HG02970 (cell line): Measurements from ENCODE around the gene KAZN.

Source experiments
- ATAC-seq: cut with Tn5 transposase; IDR thresholded peaks from one replicate; pipeline ENCODE4 v1.9.1; 2021; ENCODE audit warnings: mild to moderate bottlenecking, moderate library complexity, moderate number of reproducible peaks; ENCODE audit not compliant: unreplicated experiment, low FRiP score

Gene KAZN

DNA sequence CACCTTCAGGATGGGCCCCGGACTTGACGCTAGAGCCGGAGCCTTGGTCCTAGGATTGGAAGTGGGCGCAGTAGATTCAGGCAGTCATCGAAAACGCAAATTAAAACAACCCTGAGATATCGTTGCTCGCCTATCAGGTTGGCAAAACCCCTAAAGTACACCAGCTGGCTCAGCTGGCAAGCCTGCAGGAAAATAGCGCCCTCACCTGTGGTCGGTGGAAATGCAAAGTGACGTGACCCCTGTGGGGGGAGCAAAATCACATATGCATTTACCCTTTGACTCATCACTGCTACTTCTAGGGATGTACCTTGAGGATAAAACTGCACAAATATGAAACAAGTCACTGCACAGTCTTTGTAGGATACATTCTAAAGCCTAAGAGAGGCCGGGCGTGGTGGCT is 384.8 kb downstream of the KAZN start:
- no peak for ATAC-seq

DNA sequence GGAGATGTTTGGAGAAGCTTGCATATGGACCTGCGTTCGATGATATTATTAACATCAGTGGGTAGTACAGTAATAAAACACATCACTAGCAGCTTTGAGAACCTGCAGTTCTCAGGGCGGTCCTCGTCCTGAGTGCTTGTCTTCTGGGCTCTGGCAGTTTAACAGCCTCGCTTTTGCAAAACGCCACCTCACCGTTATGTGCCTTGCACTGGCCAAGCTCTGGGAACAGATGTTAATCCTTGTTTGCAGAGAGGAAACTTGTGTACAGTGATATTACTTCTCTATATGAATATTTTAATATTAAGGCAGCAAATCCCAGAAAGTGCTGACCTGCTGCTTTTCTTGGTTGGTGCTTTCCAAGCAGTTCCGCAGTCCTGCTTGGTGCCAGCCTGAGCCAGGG is 387.7 kb downstream of the KAZN start:
- no peak for ATAC-seq

DNA sequence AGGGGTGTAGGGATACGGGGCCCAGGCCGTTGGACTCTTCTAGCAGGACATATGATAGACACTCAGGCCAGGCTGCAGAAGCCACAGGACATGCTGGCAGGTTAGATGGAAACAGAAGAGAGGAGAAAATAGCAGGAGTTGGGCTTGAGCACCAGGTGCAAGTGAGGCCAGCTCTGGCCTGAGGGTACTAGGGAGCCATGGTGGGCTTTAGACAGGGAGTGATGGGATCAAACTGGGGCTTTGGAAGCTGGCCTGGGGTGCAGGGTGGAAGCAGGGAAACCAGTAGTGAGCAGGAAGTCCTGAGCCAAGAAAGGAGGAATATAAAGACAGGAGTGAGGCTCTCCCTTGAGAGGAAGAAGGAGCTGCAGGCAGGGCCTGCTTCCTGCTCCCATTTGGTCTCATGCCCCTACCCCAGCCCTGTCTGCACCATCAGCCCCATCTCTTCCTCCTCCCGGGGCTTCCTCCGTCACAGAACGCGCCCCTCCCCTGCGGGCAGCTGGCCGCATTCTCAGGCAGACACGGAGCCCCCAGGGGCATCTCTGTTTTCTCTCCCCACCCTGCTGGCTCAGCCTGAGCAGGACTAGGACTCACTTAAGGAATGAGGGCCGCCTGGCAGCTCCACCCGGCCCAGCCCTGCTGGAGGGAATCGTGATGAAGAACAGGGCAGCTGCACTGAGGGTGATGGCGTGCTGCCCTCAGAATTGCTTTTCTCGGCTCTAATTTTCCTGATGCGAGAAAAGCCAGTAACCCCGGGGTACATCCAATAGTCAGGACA is 389.5 kb downstream of the KAZN start:
- ATAC-seq = no peak

DNA sequence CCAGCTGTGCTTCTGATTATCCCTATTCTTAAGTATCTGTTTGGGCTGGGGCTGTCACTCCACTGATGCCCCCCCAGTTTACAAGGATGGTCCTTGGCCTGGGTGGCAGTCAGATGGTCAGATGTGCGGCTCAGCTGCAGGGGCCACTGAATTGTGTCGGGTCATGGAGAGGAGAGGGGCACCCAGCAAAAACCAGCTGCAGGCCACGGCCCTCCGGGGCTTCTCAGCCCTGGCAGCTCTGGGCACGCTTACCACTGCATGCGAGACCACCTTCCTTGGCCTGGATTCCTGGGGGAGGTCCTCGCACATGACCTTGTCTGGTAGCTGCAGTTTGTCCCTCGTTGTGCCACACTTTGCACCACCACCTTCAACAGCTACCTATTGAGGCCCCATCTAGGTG is 390.2 kb downstream of the KAZN start:
- no peak for ATAC-seq

DNA sequence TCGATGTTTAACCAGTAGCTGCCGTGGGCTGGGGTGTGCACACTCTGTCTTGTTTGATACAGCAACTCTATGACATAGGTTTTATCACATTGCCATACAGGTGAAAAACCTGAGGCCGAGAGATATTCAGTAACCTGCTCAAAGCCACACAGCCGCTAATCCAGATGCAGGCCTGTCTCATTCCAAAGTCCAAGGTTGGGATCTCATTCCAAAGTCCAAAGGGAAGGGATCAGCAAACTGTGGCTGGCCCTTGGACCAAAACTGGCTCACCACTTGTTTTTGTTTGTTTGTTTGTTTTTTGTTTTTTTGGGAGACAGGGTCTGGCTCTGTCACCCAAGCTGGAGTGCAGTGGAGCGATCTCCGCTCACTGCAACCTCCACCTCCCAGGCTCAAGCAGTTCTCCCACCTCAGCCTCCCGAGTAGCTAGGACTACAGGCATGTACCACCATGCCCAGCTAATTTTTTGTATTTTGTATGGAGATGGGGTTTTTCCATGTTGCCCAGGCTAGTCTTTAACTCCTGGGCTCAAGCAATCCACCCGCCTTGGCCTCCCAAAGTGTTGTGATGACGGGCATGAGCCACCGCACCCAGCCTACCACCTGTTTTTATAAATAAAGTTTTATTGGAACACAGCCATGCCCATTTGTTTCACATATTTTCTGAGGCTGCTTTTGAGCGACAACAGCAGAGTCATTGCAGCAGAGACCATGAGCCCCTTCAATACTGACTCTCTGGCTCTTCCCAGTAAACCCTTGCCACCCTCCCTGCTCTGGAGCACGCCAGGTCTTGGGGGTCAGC is 391.6 kb downstream of the KAZN start:
- no peak for ATAC-seq

DNA sequence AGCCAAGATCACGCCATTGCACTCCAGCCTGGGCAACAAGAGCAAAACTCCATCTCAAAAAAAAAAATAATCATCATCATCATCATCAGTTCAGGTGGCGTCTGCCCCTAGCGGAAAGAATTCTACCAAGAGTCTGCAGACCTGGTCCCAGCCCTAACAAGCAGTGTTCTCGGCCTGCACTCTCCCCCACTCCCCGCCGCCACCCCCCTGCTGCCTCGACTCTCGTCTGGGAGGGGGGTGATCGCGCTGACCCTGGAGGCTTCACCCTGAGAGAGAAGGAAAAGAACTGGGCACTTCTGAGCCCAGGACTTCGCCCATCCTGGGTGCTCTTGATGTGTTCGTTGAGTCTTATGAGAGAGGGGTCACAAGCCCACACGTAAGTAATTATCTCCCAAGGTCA is 394.9 kb downstream of the KAZN start:
- no peak for ATAC-seq

DNA sequence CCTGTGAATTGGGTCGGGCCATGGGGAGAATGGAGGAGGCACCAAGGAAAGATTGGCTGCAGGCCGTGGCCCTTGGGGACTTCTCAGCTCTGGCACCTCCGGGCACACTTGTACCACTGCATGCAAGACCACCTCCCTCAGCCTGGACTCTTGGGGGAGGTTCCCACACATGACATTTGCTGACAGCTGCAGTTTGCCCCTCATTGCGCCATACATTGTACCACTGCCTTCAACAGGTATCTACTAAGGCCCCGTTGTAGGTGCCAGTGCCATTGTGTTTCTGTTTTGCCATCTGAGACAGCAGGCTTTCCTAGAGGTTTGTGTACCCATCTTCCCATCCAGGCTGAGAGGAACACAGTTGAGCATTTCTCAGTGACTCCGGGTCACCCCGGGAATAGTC is 395.7 kb downstream of the KAZN start:
- ATAC-seq = no peak

DNA sequence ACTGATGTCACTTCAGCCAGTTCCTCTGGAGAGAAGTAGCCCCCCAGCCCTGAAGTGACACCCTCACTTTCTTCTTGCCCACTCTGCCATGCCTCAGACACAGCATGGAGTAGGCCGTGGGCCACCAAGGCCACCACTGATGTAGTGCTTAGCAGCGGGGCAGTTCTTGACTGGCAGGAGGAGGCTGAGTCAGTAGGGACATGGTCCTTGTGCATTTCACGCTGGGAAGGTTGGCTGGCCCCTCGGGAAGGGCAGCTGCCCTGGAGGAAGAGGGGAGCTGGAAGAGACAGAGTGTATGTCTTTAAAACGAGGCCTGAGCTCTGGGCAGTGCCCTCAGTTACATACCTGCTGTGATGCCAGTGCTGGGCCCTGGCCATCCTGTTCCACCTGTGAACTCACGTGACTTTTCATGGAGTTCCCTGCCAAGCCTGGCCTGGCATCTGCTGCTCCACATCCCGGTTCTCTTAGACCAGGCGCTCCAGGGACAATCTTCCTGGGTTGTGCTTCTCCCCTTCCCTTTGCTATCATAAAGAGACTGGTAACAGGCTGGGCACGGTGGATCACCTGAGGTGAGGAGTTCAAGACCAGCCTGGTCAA is 396.5 kb downstream of the KAZN start:
- no peak for ATAC-seq

DNA sequence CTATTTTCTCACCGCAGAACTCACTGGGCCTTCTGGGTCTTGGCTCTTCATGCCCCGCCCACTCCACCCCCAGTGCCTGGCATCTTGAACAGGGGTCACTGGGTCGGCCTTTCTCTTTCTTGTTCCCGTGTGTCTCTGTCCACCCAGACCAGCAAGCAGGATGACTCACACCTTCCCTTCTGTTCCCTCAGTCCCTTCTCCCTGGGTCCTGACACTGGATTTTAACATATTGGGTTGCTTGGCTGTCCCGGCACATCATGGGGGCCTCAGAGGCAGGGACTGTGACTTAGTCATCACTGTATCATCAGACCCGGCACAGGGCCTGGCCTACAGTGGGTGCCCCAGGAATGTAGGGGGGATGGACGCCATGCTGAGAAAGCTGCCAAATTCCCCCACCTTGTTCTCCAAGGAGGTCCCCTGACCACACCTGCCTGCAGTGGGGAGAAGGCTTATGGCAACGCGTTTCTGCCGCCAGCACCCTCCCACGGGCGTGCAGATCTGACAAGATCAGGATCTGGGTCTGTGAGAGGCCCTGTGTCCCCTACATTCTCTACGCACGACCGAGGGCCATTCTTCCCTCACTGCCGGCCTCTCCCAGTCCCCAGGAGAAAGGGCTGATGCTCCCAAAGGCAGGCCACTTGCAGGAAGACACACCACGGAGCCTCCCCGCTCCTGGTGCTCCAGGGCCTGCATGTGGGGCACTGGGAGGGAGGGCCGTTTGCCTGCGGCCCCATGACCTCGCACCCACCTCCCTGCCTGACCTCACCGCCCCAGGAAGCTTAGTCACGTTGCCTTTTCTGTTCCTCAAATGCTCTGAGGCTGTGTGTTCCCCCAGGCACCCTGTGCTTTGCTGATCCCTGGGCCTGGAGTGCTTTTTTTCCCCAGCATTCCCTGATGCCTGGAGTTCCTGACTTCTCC is 397.9 kb downstream of the KAZN start:
- ATAC-seq = no peak

DNA sequence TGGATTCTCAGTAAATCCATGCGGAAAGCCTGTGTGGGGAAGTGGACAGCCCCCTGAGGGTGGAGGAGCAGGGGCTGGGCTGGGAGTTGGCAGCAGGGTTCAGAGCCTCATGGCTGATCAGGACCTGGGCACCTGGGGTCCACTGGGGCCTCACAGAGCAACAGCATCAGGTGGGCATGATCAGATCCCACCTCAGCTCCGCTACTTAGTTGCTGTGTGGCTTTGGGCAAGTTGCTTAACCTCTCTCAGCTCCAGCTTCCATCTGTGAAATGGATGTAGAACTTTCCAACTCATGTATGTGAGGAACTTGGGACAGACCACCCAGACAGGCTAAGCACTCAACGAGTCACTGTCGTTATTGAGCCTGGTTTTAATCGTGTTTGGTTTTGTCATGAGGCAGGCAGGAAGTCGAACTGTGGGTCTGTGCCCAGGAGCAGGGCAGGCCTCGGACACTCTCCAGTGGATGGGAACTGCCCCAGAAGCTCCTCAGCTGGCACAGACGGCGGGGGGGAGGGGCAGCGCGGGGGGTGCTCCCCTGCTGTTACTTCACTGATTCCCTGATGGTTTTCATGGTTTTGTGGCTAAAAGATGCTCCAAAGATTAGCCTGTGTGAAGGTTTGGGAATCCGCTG is 399.3 kb downstream of the KAZN start:
- no peak for ATAC-seq

DNA sequence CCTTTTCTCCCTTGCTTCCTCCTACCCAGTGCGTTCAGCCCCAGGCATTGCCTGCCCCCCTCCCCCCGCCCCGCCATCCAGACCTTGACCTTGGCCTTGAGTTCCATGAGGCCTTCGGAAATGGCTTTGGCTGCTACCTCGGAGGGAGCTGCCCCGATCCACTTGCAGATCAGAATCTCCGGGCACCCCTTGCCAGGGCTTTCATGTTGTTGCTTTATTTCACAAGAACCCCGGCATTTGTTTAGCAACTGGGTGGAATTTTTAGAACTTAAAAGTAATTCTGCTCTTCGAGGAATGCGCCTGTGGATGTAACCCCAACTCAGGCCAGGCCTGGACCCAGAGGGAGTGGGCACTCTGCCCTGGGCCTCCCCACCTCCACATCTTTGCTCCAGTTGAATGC is 401.0 kb downstream of the KAZN start:
- ATAC-seq = no peak

DNA sequence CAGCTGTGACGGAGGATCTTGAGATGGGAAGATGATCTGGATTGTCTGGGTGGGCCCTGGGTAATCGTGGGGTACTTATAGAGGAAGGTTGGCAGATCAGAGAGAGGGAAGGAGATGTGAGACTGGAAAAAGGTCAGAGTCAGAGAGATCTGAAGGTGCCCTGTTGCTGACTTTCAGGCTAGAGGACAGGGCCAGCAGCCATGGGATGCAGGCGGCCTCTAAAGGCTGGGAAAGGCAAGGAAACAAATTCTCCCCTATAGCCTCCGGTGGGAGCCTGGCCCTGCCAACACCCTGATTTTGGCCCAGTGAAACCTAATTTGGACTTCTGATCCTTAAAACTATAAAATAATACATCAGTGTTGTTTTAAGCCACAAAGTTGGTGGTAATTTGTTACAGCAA is 401.5 kb downstream of the KAZN start:
- no peak for ATAC-seq

DNA sequence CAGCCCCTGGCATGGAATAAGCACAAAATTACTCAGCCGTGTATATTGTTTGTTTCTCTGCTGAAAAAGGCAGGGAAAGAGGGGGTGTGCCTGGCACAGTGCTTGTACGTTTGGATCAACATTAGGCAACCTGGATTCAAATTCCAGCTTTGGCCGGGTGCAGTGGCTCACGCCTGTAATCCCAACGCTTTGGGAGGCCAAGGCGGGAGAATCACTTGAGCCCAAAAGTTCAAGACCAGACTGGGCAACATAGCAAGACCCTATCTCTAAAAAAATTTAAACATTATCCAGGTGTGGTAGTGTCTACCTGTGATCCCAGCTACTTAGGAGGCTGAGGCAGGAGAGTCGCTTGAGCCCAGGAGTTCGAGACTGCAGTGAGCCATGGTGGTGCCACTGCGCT is 402.2 kb downstream of the KAZN start:
- ATAC-seq = no peak

DNA sequence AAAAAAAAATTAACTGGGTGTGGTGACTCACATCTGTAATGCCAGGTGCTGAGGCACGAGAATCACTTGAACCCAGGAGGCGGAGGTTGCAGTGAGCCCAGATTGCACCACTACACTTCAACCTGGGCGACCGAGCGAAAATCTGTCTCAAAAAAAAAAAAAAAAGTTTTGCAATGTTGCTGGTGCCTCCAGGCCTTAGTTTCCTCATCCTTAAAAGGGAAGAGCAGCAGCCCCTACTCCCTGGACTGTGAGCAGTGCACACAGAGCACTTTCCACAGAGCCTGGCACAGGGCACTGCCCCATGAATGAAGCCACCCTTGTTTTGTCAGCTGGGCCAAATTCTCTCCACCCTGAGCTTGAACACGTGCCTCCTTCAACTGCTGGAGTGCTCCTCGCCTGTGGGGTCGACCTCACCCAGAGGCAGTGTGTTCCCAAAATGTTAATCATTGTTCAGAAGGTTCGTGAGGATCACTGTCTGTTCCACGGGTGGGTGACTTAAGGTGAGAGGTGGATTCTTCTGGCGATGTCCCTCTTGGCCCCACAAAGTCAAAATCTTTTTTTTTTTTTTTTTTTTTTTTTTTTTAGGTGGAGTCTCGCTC is 402.9 kb downstream of the KAZN start:
- ATAC-seq = no peak

DNA sequence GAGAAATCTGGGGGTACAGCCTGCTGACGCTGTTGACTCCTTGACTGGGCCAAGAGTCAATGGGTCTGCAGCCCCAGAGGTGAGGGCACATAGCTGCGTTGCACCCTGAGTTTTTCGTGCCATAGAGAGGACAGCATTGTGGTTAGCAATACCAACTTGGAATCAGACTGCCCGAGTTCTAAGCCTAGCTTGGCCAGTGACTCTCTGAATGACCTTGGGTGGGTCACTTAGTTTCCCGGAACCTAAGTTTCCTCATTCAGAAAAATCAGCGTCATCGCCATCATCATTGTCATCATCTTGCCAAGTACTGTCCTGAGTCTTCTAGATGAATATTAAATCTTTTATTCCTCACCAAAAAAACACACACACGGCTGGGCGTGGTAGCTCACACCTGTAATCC is 403.8 kb downstream of the KAZN start:
- ATAC-seq = no peak

DNA sequence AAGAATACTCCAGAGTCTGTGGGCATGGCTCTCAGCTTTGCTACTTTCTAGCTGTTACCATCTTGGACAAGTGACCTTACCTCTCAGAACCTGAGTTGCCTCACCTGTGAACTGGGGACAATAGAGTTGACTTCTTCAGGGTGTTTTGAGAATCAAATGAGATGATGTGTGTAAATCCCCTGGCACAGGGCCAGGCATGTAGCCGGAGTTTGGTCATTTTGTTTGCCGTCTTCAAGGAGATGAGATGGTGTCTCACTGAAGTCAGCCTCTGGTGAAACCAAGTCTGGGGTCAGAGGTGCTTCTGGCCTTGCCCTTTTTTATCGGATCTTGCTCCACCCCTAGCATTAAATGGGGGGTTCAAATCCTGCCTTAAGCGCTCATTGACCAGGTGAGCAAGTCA is 405.9 kb downstream of the KAZN start:
- ATAC-seq = no peak

DNA sequence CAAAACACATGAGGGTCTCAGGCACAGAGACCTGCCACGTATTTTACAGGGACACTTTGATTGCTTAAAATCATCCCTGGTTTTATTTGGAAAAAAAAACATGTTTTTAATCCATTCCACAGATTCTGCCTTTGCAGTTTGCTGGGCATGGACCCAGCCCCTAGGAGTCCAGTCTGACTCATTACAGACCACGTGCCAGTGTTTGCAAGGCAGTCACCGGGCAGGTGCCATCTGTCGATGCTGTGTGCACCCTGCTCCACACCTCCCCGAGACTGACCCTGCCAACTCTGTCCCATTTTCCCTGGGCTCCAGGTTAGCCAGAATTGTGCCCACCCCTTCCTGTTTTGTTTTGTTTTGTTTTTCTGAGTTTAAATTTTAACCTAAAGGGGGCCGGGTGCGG is 406.6 kb downstream of the KAZN start:
- ATAC-seq = no peak

DNA sequence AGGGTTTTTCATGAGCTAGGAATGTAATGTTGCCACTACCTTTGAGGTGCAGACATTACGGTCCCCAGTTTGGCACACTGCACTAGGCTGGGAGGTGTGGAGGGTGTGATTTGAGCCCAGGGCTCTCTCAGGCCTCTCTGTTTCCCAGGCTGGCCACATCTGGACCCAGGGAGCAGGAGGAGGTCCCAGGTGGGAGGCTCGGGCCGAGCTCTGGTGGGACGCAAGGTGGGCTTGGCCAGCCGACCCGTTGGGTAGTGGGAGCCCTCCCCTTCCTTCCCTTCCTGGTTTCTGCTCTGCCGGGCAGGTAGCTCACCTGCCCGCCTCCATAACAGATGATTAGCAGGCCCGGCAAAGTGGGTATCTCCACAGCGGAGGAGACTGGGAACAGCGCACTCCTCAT is 408.9 kb downstream of the KAZN start:
- ATAC-seq = no peak

DNA sequence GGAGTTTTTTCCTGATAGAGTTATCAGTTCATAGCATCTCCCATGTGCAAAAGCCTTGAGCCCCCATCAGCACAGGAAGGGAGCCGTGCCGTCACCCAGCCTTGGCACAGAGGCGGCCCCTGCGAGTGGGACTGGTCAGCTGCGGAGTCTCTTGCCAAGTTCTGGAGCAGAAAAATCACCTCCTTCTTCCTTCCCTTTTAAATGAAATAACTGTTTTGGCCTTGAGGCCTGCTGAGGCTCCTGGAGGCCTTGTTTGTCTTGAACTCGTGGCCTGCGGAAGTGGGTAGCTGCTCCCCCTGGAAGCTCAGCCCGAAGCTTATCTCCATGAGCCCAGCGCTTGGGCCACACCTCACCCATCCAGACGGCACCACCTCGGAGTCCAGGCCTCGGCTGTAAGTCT is 409.4 kb downstream of the KAZN start:
- no peak for ATAC-seq
